ENCODE data around the gene IFNGR2. TPM values are rescaled to one million over a fixed set of nuclear protein-coding genes. Genes with fewer than 3 reads are reported as not detected.

IFNGR2 gene
- total and polyA plus RNA-seq, 2 of the 13 experiments (the other 11 are each of a cell fraction or from before 2014, with no cell fraction given): 61.3 to 117 TPM

DNA sequence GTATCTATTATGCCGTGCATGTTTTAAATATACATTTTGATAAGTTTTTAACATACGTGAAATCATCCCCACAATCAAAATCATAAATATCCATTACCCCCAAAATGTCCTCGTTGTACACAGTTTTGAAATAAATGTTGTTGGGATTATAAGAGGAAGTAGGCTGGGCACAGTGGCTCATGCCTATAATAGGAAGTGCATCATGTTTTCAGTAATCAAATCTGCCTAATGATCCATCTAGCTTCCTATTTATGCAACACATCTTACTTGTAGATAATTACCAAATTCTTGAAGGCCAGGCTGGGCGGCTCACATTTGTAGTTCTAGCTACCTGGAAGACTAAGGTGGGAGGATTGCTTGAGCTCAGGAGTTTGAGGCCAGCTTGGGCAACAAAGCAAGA, 15.0 kb upstream of the IFNGR2 start:
- Histone ChIP-seq H3K27me3 (ENCODE audit: control insufficient read depth in 1 of 2, insufficient read depth in 2 of 2, low read length in 2 of 2) (no peaks in the 10 kb centered on the region), H3K79me2 (ENCODE audit: insufficient read depth, low read length) (no peaks in the 10 kb centered on the region), H4K20me1 (ENCODE audit: insufficient read depth, low read length) (no peaks in the 10 kb centered on the region), H3K4me3 (replicated peaks in 1 of 3; ENCODE audit: insufficient read depth in 1 of 3, low read depth in 2 of 3, low read length in 3 of 3) (no peak overlapping the region), H3K4me2 (ENCODE audit: low read depth, low read length) (no peak overlapping the region), H3K27ac (ENCODE audit: extremely low read length, insufficient read depth, low read length) (no peak overlapping the region), H3K9ac (ENCODE audit: insufficient read depth, low read depth, low read length) (no peak overlapping the region), H2AFZ (ENCODE audit: low read length) (no peak overlapping the region), H3K4me1 (ENCODE audit: insufficient read depth, low read length) (peaks cover 38% of the 10 kb centered on the region), H3K9me3 (ENCODE audit: low read length) (no peaks in the 10 kb centered on the region), H3K36me3 (replicated peaks in 1 of 2; ENCODE audit: control insufficient read depth in 1 of 2, insufficient read depth in 2 of 2, low read length in 2 of 2) (no peaks in the 10 kb centered on the region)
- no TSS peak for BruUV-seq (replicated peaks)
- CTCF ChIA-PET (ENCODE audit: low intra/inter-chr PET ratio, low total read pairs): no interaction called here
- in situ Hi-C loops (cut with HindIII; ENCODE audit: extremely low pct_ligation_motif_present, low pct_unique_long_range_greater_than_20kb) (no loop called here), intact Hi-C loops (cut with micrococcal nuclease; ENCODE audit: unreplicated experiment) (no loop called here)
- 56% methylated on average over 4 of the region's 4 CpGs for WGBS (ENCODE audit: low lambda C conversion rate)
- no peak for DNase-seq (ENCODE audit: low spot score)
- no peak for ATAC-seq
- no peak for FAIRE-seq
- POLR2A ChIA-PET: no interaction called here
- TF ChIP-seq RELA (CRISPR knock-in tag; IDR thresholded peaks at IDR 0.05) (no peak), ZNF589 (CRISPR knock-in tag; conservative IDR thresholded peaks at IDR 0.05) (no peak), ZNF317 (CRISPR knock-in tag; IDR thresholded peaks at IDR 0.05) (no peak), ZNF703 (CRISPR knock-in tag; IDR thresholded peaks at IDR 0.05; ENCODE audit: borderline replicate concordance) (no peak), NR2C2 (CRISPR knock-in tag; IDR thresholded peaks at IDR 0.05; ENCODE audit: borderline replicate concordance) (no peak), RAD51 (IDR thresholded peaks at IDR 0.05; ENCODE audit: borderline replicate concordance) (no peak), ZNF713 (CRISPR knock-in tag; IDR thresholded peaks at IDR 0.05) (no peak), NCOR1 (IDR thresholded peaks at IDR 0.05; ENCODE audit: borderline replicate concordance, low read length) (no peak)
- TF ChIP-seq, protein P1, sequence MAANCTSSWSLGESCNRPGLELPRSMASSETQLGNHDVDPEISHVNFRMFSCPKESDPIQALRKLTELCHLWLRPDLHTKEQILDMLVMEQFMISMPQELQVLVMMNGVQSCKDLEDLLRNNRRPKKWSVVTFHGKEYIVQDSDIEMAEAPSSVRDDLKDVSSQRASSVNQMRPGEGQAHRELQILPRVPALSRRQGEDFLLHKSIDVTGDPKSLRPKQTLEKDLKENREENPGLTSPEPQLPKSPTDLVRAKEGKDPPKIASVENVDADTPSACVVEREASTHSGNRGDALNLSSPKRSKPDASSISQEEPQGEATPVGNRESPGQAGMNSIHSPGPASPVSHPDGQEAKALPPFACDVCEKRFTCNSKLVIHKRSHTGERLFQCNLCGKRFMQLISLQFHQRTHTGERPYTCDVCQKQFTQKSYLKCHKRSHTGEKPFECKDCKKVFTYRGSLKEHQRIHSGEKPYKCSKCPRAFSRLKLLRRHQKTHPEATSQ (CRISPR knock-in tag; IDR thresholded peaks at IDR 0.05; ENCODE audit: borderline replicate concordance): no peak
- TF ChIP-seq, protein P2, sequence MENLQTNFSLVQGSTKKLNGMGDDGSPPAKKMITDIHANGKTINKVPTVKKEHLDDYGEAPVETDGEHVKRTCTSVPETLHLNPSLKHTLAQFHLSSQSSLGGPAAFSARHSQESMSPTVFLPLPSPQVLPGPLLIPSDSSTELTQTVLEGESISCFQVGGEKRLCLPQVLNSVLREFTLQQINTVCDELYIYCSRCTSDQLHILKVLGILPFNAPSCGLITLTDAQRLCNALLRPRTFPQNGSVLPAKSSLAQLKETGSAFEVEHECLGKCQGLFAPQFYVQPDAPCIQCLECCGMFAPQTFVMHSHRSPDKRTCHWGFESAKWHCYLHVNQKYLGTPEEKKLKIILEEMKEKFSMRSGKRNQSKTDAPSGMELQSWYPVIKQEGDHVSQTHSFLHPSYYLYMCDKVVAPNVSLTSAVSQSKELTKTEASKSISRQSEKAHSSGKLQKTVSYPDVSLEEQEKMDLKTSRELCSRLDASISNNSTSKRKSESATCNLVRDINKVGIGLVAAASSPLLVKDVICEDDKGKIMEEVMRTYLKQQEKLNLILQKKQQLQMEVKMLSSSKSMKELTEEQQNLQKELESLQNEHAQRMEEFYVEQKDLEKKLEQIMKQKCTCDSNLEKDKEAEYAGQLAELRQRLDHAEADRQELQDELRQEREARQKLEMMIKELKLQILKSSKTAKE (CRISPR knock-in tag; IDR thresholded peaks at IDR 0.05; ENCODE audit: borderline replicate concordance): no peak
- TF ChIP-seq, protein P3, sequence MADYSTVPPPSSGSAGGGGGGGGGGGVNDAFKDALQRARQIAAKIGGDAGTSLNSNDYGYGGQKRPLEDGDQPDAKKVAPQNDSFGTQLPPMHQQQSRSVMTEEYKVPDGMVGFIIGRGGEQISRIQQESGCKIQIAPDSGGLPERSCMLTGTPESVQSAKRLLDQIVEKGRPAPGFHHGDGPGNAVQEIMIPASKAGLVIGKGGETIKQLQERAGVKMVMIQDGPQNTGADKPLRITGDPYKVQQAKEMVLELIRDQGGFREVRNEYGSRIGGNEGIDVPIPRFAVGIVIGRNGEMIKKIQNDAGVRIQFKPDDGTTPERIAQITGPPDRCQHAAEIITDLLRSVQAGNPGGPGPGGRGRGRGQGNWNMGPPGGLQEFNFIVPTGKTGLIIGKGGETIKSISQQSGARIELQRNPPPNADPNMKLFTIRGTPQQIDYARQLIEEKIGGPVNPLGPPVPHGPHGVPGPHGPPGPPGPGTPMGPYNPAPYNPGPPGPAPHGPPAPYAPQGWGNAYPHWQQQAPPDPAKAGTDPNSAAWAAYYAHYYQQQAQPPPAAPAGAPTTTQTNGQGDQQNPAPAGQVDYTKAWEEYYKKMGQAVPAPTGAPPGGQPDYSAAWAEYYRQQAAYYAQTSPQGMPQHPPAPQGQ (CRISPR knock-in tag; IDR thresholded peaks at IDR 0.05; ENCODE audit: borderline replicate concordance): no peak

Measured in HepG2 (cell line).